K562 (cell line): ENCODE measurements around the gene ITPR1. TPM values are rescaled to one million over a fixed set of nuclear protein-coding genes. Genes with fewer than 3 reads are reported as not detected.

Source experiments
- BCOR ChIP-seq: fragments of 450-650 bp; IDR thresholded peaks from 2 replicates; pipeline ENCODE4 v1.6.1; 2016
- GATAD2A ChIP-seq: fragments of 450-650 bp; IDR thresholded peaks from 2 replicates; pipeline ENCODE4 v1.6.1; 2017
- PCBP2 ChIP-seq: fragments of 200-400 bp; formaldehyde crosslinking; IDR thresholded peaks from 2 replicates; pipeline ENCODE4 v1.6.1; 2018; ENCODE audit warnings: low read length, low read depth, mild to moderate bottlenecking, moderate library complexity; ENCODE audit not compliant: poor library complexity, severe bottlenecking
- RB1 ChIP-seq: fragments of 450-650 bp; IDR thresholded peaks from 2 replicates; pipeline ENCODE4 v1.6.1; 2017; ENCODE audit warnings: low read depth, mild to moderate bottlenecking
- ZFP36 ChIP-seq: fragments of 150-350 bp; IDR thresholded peaks from 2 replicates; pipeline ENCODE4 v1.6.1; 2018; ENCODE audit warnings: low read length, low read depth; ENCODE audit not compliant: partially characterized antibody
- polyA plus RNA-seq, 8 experiments: library from polyadenylated mRNA; depleted of rRNA in 4 of 8; stranded (reverse) in 5 of 8; unstranded in 3 of 8; fragments of >200 nt; fragmentation: Nextera tagmentation in 2 of 8; fragmentation: Illumina TruSeq in 1 of 8; extraction: Ambion mirVana in 2 of 8; extraction: Trizol in 1 of 8; gene quantifications; 2 replicates each; pipeline versions ENCODE4 v1.2.1 to v1.2.3, GENCODE V29; 2011 to 2014; ENCODE audit warnings: inconsistent platforms in 1 of 8, missing spikeins in 1 of 8
- total RNA-seq, 7 experiments: library from RNA; depleted of rRNA in 6 of 7; stranded (reverse); fragments of >200 nt in 6 of 7; fragmentation: Illumina TruSeq in 2 of 7; extraction: Trizol in 2 of 7; gene quantifications; 2 replicates each; pipeline versions ENCODE4 v1.2.1 to v1.2.3, GENCODE V29; 2011 to 2021; ENCODE audit warnings: low replicate concordance in 1 of 7
- TF ChIP-seq, protein P1 (sequence below), 2 experiments: fragments of 450-650 bp; conservative IDR thresholded peaks; 2 replicates each; pipeline ENCODE4 v1.6.1; 2017; ENCODE audit warnings: mild to moderate bottlenecking in 2 of 2, moderate library complexity in 2 of 2
- TF ChIP-seq, protein P2 (sequence below): IDR thresholded peaks from 2 replicates; pipeline ENCODE4 v1.6.1; 2011; ENCODE audit not compliant: insufficient read length; ENCODE audit errors: extremely low read depth

The ITPR1 gene
- total and polyA plus RNA-seq, 9 of the 15 experiments (the other 6 are each of a cell fraction or from before 2014, with no cell fraction given), result 22.4 to 40.0 (median 27.4) TPM

DNA sequence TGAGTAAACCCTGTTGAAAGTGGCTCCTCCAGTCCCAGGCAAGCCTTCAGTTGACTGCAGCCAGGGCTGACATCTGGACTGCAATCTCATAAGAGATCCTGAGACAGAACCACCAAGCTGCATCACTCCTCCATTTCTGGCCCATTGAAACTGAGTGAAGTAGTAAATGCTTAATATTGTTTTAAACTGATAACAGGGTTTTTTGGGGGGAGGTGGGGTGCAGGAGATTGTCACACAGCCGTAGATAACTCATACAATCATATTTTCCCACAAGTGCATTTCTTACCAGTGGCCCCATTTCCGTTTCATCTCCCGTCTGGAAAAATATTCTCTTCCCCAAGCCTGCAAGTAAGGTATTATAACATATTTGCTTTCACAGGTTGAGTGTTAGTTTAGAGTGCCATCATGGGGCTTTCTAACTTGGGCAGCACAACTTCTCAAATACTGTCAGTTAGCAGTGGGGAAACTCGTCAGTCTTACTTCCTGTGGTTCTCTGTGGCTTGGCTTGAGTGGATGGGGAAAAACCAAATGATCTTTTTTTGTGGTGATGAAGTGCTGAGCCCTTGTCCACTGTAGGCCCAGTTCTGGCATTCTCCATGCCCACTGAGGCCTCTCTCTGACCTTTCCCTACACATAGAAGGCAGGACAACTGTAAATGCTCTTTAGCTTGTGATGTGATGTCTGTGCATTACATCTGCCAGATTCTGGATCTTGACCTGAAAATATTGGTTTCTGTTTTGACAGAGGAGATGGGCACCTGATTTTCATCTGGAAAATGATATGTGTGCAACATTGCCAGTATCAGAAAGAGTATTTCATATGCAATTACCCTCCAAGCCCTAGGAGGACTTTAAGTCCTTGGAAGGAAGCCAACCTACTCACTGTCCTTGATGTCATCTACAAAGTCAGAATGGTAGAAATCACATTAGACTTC, 396.0 kb downstream of the ITPR1 start (continued):
- no peak for TF ChIP-seq RB1
- TF ChIP-seq ZFP36, result no peak
- no peak for TF ChIP-seq PCBP2
- no peak for TF ChIP-seq GATAD2A
- TF ChIP-seq, protein P1, sequence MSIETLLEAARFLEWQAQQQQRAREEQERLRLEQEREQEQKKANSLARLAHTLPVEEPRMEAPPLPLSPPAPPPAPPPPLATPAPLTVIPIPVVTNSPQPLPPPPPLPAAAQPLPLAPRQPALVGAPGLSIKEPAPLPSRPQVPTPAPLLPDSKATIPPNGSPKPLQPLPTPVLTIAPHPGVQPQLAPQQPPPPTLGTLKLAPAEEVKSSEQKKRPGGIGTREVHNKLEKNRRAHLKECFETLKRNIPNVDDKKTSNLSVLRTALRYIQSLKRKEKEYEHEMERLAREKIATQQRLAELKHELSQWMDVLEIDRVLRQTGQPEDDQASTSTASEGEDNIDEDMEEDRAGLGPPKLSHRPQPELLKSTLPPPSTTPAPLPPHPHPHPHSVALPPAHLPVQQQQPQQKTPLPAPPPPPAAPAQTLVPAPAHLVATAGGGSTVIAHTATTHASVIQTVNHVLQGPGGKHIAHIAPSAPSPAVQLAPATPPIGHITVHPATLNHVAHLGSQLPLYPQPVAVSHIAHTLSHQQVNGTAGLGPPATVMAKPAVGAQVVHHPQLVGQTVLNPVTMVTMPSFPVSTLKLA (conservative IDR thresholded peaks at IDR 0.05), result no peak
- no peak for TF ChIP-seq BCOR
- TF ChIP-seq, protein P2, sequence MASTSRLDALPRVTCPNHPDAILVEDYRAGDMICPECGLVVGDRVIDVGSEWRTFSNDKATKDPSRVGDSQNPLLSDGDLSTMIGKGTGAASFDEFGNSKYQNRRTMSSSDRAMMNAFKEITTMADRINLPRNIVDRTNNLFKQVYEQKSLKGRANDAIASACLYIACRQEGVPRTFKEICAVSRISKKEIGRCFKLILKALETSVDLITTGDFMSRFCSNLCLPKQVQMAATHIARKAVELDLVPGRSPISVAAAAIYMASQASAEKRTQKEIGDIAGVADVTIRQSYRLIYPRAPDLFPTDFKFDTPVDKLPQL, result no peak
